Naive thymus-derived CD4-positive, alpha-beta T cell (primary cell): ENCODE measurements around the gene CIITA. TPM values are rescaled to one million over a fixed set of nuclear protein-coding genes. Genes with fewer than 3 reads are reported as not detected.
A peak's percentile ranks its signal among the peaks of the same experiment; 100 is the strongest.

Source experiments
- ATAC-seq: fragments of 150-1000 bp; cut with Tn5 transposase; 2 replicates; pipeline ENCODE4 v1.10.0; 2021; ENCODE audit warnings: mild to moderate bottlenecking, moderate library complexity
- CTCF ChIA-PET: fragments of 350-600 bp; sonication (Branson Sonifier 250); formaldehyde crosslinking; loops from one replicate; lab custom pipeline; 2021; ENCODE audit warnings: antibody characterized with exemption; lab: Charles Lee
- POLR2A ChIA-PET: fragments of 350-600 bp; sonication (Branson Sonifier 250); formaldehyde crosslinking; loops from one replicate; lab custom pipeline; 2021; ENCODE audit warnings: antibody characterized with exemption, inconsistent platforms; lab: Charles Lee
- DNase-seq, 9 donors: peaks; one replicate each; pipeline versions ENCODE4 v3.0.0 to v3.0.0-alpha.2; 2020 to 2022; ENCODE audit warnings: mixed read lengths in 1 of 9
- H3K27ac ChIP-seq: one replicate; pipeline ENCODE4 v1.7.0; 2013; ENCODE audit warnings: mild to moderate bottlenecking, low read depth, low read length, moderate library complexity
- H3K27me3 ChIP-seq, 2 donors: one replicate each; pipeline ENCODE4 v1.7.0; 2013; ENCODE audit warnings: low read length in 2 of 2, mild to moderate bottlenecking in 2 of 2, moderate library complexity in 2 of 2; ENCODE audit not compliant: control insufficient read depth in 2 of 2, insufficient read depth in 2 of 2
- H3K36me3 ChIP-seq, 3 experiments: 1 replicate in 2 of 3; 2 replicates in 1 of 3; pipeline ENCODE4 v1.7.0; 2013; ENCODE audit warnings: low read length in 3 of 3, mild to moderate bottlenecking in 3 of 3, moderate library complexity in 1 of 3; ENCODE audit not compliant: insufficient read depth in 3 of 3, control insufficient read depth in 2 of 3
- H3K4me1 ChIP-seq, 2 donors: one replicate each; pipeline ENCODE4 v1.7.0; 2013; ENCODE audit warnings: low read length in 2 of 2, mild to moderate bottlenecking in 2 of 2, moderate library complexity in 1 of 2; ENCODE audit not compliant: control insufficient read depth in 2 of 2, insufficient read depth in 2 of 2
- H3K4me3 ChIP-seq: 2 replicates; pipeline ENCODE4 v1.7.0; 2013; ENCODE audit warnings: mild to moderate bottlenecking, low read length
- H3K9me3 ChIP-seq, 3 experiments: 1 replicate in 2 of 3; 2 replicates in 1 of 3; pipeline ENCODE4 v1.7.0; 2013; ENCODE audit warnings: low read length in 3 of 3; ENCODE audit not compliant: control insufficient read depth in 2 of 3
- H3K27ac Mint-ChIP-seq, 9 donors: one replicate each; pipeline ENCODE4 v1.8.0; 2020 to 2022; ENCODE audit warnings: mixed read lengths in 9 of 9, mild to moderate bottlenecking in 8 of 9, moderate library complexity in 5 of 9, inconsistent platforms in 2 of 9
- H3K27me3 Mint-ChIP-seq, 5 donors: one replicate each; pipeline ENCODE4 v1.8.0; 2021 to 2022; ENCODE audit warnings: mixed read lengths in 5 of 5, mild to moderate bottlenecking in 1 of 5
- H3K36me3 Mint-ChIP-seq, 5 donors: one replicate each; pipeline ENCODE4 v1.8.0; 2020 to 2022; ENCODE audit warnings: mixed read lengths in 5 of 5, mild to moderate bottlenecking in 3 of 5, inconsistent platforms in 1 of 5
- H3K4me1 Mint-ChIP-seq, 7 donors: one replicate each; pipeline ENCODE4 v1.8.0; 2020 to 2022; ENCODE audit warnings: mixed read lengths in 7 of 7, mild to moderate bottlenecking in 3 of 7, inconsistent platforms in 1 of 7
- H3K4me3 Mint-ChIP-seq, 10 donors: one replicate each; pipeline ENCODE4 v1.8.0; 2020 to 2022; ENCODE audit warnings: mild to moderate bottlenecking in 10 of 10, mixed read lengths in 10 of 10, moderate library complexity in 6 of 10, inconsistent platforms in 2 of 10
- H3K9me3 Mint-ChIP-seq, 11 donors: one replicate each; pipeline ENCODE4 v1.8.0; 2020 to 2022; ENCODE audit warnings: mixed read lengths in 11 of 11, mild to moderate bottlenecking in 4 of 11, inconsistent platforms in 1 of 11, moderate library complexity in 1 of 11
- intact Hi-C, 2 donors: fragments of 100-400 bp; cut with micrococcal nuclease; formaldehyde crosslinking; loops; one replicate each; pipeline ENCODE4 v1.15.1; 2023
- polyA plus RNA-seq, 2 donors: library from polyadenylated mRNA; unstranded; fragments of 300-500 nt; fragmentation: Illumina TruSeq; gene quantifications; one replicate each; pipeline ENCODE4 v1.2.3, GENCODE V29; 2021
- total RNA-seq, 6 experiments: library from RNA in 5 of 6; stranded (reverse) in 5 of 6; gene quantifications; 1 replicate in 5 of 6; 2 replicates in 1 of 6; pipeline ENCODE4 v1.2.3 and lab custom pipeline; 2021 to 2026

The CIITA gene
- total and polyA plus RNA-seq, 7 experiments from 2014 or later, result 0.12 to 72.1 (median 1.7) TPM

DNA sequence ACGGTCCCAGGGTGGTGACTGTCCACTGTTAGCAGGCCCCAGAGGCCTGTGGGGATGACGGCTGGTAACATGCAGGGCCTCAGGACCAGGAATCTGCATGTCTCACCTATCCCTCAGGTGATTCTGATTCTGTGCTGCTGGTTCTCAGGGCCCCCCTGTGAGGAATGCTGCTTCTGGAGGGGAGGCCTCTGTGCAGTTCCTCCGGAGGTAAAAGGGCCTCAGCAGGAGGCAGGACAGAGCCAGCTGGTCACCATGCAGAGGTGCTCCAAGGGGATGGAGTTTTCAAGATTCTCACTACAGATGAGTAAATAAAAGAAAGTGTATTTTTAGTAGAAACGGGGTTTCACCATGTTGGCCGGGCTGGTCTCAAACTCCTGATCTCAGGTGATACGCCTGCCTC lies 101.1 kb downstream of the CIITA start:
- Mint-ChIP-seq H3K27ac (peak overlapping the region in 4 of 9 donors; percentile 1 to 83 (median 38)), H3K27me3 (no peaks in the 10 kb centered on the region), H3K4me1 (peaks cover 6 to 75% (median 11%) of the 10 kb centered on the region in 7 donors), H3K36me3 (peaks cover 6 to 41% (median 18%) of the 10 kb centered on the region in 5 donors), H3K4me3 (peak overlapping the region in 1 of 10 donors; percentile 46), H3K9me3 (peaks cover 0 to 1% (median 0%) of the 10 kb centered on the region in 11 donors)
- ChIA-PET CTCF (no interaction called here), POLR2A (no interaction called here)
- Histone ChIP-seq H3K9me3 (no peaks in the 10 kb centered on the region), H3K4me3 (no peak overlapping the region), H3K27me3 (no peaks in the 10 kb centered on the region), H3K4me1 (peaks cover 0 to 10% of the 10 kb centered on the region in 2 donors), H3K27ac (no peak overlapping the region), H3K36me3 (peaks cover 0 to 38% (median 0%) of the 10 kb centered on the region in 3 experiments)
- intact Hi-C loops, result no loop called here
- ATAC-seq (no peak), DNase-seq (no peak)

GRCh38 chr16:10978871-10979446 lies 102.0 kb downstream of the CIITA start:
- Histone ChIP-seq H3K27me3 (no peaks in the 10 kb centered on the region), H3K4me3 (no peak overlapping the region), H3K4me1 (peaks cover 0 to 10% of the 10 kb centered on the region in 2 donors), H3K27ac (no peak overlapping the region), H3K36me3 (peaks cover 0 to 41% (median 0%) of the 10 kb centered on the region in 3 experiments), H3K9me3 (no peaks in the 10 kb centered on the region)
- peaks cover 0 to 1% (median 0%) of the 10 kb centered on the region in 11 donors for H3K9me3 Mint-ChIP-seq
- H3K4me3 Mint-ChIP-seq, result no peak overlapping the region
- peaks cover 4 to 37% (median 18%) of the 10 kb centered on the region in 5 donors for H3K36me3 Mint-ChIP-seq
- peaks cover 5 to 77% (median 10%) of the 10 kb centered on the region in 7 donors for H3K4me1 Mint-ChIP-seq
- H3K27ac Mint-ChIP-seq, result peak overlapping the region in 3 of 9 donors; percentile 17 to 71 (median 31)
- intact Hi-C loops, result no loop called here
- ATAC-seq (no peak), DNase-seq (no peak)
- H3K27me3 Mint-ChIP-seq, result no peaks in the 10 kb centered on the region
- ChIA-PET CTCF (no interaction called here), POLR2A (no interaction called here)

GRCh38 chr16:10979717-10980601 lies 103.0 kb downstream of the CIITA start:
- POLR2A ChIA-PET, result interaction anchor here (0.8 kb wide), 1 partner anchor 62 kb away, joined by 3 read pairs; no protein-coding TSS in a partner anchor
- Histone ChIP-seq H3K4me3 (no peak overlapping the region), H3K9me3 (no peaks in the 10 kb centered on the region), H3K4me1 (peaks cover 0 to 10% of the 10 kb centered on the region in 2 donors), H3K27ac (no peak overlapping the region), H3K36me3 (peaks cover 0 to 40% (median 0%) of the 10 kb centered on the region in 3 experiments), H3K27me3 (no peaks in the 10 kb centered on the region)
- peaks cover 5 to 76% (median 11%) of the 10 kb centered on the region in 7 donors for H3K4me1 Mint-ChIP-seq
- intact Hi-C loops, result no loop called here
- peaks cover 9 to 37% (median 13%) of the 10 kb centered on the region in 5 donors for H3K36me3 Mint-ChIP-seq
- no peak for DNase-seq
- CTCF ChIA-PET, result interaction anchor here (1.2 kb wide), 1 partner anchor 16 kb away, joined by 3 read pairs; no protein-coding TSS in a partner anchor
- no peak for ATAC-seq
- H3K27ac Mint-ChIP-seq, result peak overlapping the region in 2 of 9 donors; percentile 31 to 38
- H3K27me3 Mint-ChIP-seq, result no peaks in the 10 kb centered on the region
- H3K4me3 Mint-ChIP-seq, result no peak overlapping the region
- peaks cover 0 to 1% (median 0%) of the 10 kb centered on the region in 11 donors for H3K9me3 Mint-ChIP-seq

GRCh38 chr16:10980813-10981212 lies 103.8 kb downstream of the CIITA start:
- no peaks in the 10 kb centered on the region for H3K9me3 ChIP-seq
- POLR2A ChIA-PET, result interaction anchor here (0.8 kb wide), 1 partner anchor 61 kb away, joined by 3 read pairs; no protein-coding TSS in a partner anchor
- peaks cover 0 to 1% (median 0%) of the 10 kb centered on the region in 11 donors for H3K9me3 Mint-ChIP-seq
- no peak for ATAC-seq
- no peak overlapping the region for H3K4me3 ChIP-seq
- no peak for DNase-seq
- intact Hi-C loops, result no loop called here
- H3K4me1 Mint-ChIP-seq, result peaks cover 5 to 73% (median 11%) of the 10 kb centered on the region in 7 donors
- peaks cover 9 to 40% (median 13%) of the 10 kb centered on the region in 5 donors for H3K36me3 Mint-ChIP-seq
- no peaks in the 10 kb centered on the region for H3K27me3 Mint-ChIP-seq
- no peaks in the 10 kb centered on the region for H3K27me3 ChIP-seq
- CTCF ChIA-PET, result interaction anchor here (1.2 kb wide), 1 partner anchor 17 kb away, joined by 3 read pairs; no protein-coding TSS in a partner anchor
- no peak overlapping the region for H3K27ac ChIP-seq
- H3K36me3 ChIP-seq, result peaks cover 0 to 40% (median 0%) of the 10 kb centered on the region in 3 experiments
- no peak overlapping the region for H3K4me3 Mint-ChIP-seq
- peaks cover 0 to 10% of the 10 kb centered on the region in 2 donors for H3K4me1 ChIP-seq
- peak overlapping the region in 1 of 9 donors; percentile 29 for H3K27ac Mint-ChIP-seq

DNA sequence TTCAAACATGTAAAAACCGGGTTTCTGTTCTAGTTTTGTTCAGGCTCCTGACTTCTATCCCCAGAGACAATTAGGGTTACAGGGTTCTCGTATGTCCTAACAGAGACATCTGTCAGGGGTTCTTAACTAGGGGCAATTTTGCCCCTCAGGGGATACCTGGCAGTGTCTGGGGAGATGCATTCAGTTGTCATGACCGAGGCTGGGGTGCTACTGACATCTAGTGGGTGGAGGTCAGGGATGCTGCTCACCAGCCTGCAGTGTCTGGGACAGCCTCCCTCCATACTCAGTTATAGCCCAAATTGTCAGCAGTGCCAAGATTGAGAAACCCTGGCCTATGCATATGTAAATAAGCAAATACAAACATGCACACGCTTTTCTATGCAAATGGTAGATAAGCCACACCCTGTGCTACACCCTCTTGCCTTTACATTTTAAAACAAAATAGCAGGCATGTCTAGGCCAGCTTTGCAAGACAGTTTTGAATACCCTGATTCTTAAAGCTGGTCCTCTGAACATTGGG lies 104.8 kb downstream of the CIITA start:
- Histone ChIP-seq H3K36me3 (peaks cover 0 to 40% (median 0%) of the 10 kb centered on the region in 3 experiments), H3K27ac (no peak overlapping the region), H3K4me1 (peaks cover 0 to 10% of the 10 kb centered on the region in 2 donors), H3K27me3 (no peaks in the 10 kb centered on the region), H3K9me3 (no peaks in the 10 kb centered on the region), H3K4me3 (no peak overlapping the region)
- peaks cover 0 to 1% (median 0%) of the 10 kb centered on the region in 11 donors for H3K9me3 Mint-ChIP-seq
- H3K4me3 Mint-ChIP-seq, result no peak overlapping the region
- no peak overlapping the region for H3K27ac Mint-ChIP-seq
- DNase-seq (no peak), ATAC-seq (peak; percentile 75)
- H3K36me3 Mint-ChIP-seq, result peaks cover 9 to 45% (median 13%) of the 10 kb centered on the region in 5 donors
- H3K27me3 Mint-ChIP-seq, result no peaks in the 10 kb centered on the region
- peaks cover 11 to 74% (median 19%) of the 10 kb centered on the region in 7 donors for H3K4me1 Mint-ChIP-seq
- intact Hi-C loops, result no loop called here
- ChIA-PET POLR2A (interaction anchor here (0.7 kb wide), 1 partner anchor 262 kb away, joined by 3 read pairs; no protein-coding TSS in a partner anchor), CTCF (interaction anchor here (0.6 kb wide), 1 partner anchor 861 kb away, joined by 3 read pairs; no protein-coding TSS in a partner anchor)
